ENCODE results near the gene TMEM192. TPM values are rescaled to one million over a fixed set of nuclear protein-coding genes. Genes with fewer than 3 reads are reported as not detected.

The TMEM192 gene
- polyA plus RNA-seq, 1 donor (not counting 4 experiments of a cell fraction or from before 2014, with no cell fraction given): 29.9 TPM

DNA sequence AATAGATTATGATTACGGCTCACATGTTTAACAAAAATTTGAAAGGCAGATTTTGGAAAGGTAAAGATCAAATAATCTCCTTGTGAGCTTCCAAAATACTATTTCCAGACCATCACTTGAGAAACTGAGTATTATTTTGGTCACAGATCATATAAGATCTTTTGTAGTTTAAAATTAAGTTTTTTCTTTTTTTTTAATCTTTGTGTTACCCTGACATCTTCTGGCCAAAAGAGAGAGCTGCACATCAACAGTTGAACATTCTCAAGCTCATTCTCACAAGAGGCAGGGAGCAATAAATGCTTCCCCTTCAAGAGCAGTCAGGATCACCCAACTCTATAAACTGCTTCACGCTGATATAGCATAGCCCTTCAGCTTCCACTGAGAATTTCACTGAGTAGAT is 15.9 kb downstream of the TMEM192 start:
- no peak for DNase-seq (ENCODE audit: low read depth, low spot score)
- FAIRE-seq: no peak

DNA sequence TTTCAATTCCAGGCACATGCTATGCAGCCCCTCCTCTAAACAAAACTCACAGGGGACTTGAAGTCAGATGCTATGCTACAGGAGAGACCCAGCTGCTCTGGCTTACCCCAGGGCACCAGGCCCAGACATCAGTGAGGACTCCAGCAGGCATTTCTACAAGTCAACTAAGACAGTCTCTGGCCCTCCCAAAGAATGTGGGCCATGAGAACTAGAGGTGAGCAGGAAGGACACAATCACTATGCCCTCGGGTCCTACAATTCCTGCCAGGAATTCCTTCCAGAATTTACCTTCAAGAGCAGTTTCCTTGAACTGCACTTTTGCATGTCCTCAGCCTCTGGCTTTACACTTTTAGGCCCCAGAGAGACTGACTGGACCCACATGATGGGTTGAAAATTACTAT is 17.4 kb downstream of the TMEM192 start:
- TF ChIP-seq EZH2 (IDR thresholded peaks at IDR 0.05; ENCODE audit: low read length): no peak
- TF ChIP-seq, protein P1, sequence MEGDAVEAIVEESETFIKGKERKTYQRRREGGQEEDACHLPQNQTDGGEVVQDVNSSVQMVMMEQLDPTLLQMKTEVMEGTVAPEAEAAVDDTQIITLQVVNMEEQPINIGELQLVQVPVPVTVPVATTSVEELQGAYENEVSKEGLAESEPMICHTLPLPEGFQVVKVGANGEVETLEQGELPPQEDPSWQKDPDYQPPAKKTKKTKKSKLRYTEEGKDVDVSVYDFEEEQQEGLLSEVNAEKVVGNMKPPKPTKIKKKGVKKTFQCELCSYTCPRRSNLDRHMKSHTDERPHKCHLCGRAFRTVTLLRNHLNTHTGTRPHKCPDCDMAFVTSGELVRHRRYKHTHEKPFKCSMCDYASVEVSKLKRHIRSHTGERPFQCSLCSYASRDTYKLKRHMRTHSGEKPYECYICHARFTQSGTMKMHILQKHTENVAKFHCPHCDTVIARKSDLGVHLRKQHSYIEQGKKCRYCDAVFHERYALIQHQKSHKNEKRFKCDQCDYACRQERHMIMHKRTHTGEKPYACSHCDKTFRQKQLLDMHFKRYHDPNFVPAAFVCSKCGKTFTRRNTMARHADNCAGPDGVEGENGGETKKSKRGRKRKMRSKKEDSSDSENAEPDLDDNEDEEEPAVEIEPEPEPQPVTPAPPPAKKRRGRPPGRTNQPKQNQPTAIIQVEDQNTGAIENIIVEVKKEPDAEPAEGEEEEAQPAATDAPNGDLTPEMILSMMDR (optimal IDR thresholded peaks at IDR 0.05 in 1 of 3, IDR thresholded peaks at IDR 0.05 in 1 of 3, conservative IDR thresholded peaks at IDR 0.05 in 1 of 3; ENCODE audit: extremely low read depth in 1 of 3, insufficient read depth in 2 of 3, low read length in 3 of 3): no peak
- dilution Hi-C loops (cut with MboI; ENCODE audit: extremely low pct_ligation_motif_present, low sequenced_read_pairs): no loop called here
- H3K79me2 ChIP-seq (ENCODE audit: control insufficient read depth, insufficient read depth, low read length): no peaks in the 10 kb centered on the region
- peaks cover 0 to 8% of the 10 kb centered on the region in 2 experiments for H3K36me3 ChIP-seq (ENCODE audit: control insufficient read depth in 2 of 2, extremely low read depth in 1 of 2, insufficient read depth in 2 of 2, low read length in 2 of 2)
- H4K20me1 ChIP-seq (ENCODE audit: control insufficient read depth, extremely low read depth, insufficient read depth, low read length): no peaks in the 10 kb centered on the region
- DNase-seq (ENCODE audit: low read depth, low spot score) (no peak), FAIRE-seq (no peak)
- H3K4me3 ChIP-seq (ENCODE audit: control insufficient read depth in 2 of 3, extremely low read depth in 1 of 3, insufficient read depth in 2 of 3, low read depth in 1 of 3, low read length in 3 of 3): no peak overlapping the region
- no peak overlapping the region for H3K27ac ChIP-seq (ENCODE audit: control insufficient read depth, insufficient read depth, low read length)
- H3K9ac ChIP-seq (ENCODE audit: control insufficient read depth, extremely low read depth, insufficient read depth, low read length): no peak overlapping the region
- H3K4me1 ChIP-seq (ENCODE audit: control insufficient read depth, extremely low read depth, insufficient read depth, low read length): no peaks in the 10 kb centered on the region
- H3K9me3 ChIP-seq (ENCODE audit: control insufficient read depth, low read depth, low read length): no peaks in the 10 kb centered on the region
- H2AFZ ChIP-seq (ENCODE audit: control insufficient read depth, low read length): no peak overlapping the region
- no peaks in the 10 kb centered on the region for H3K9me1 ChIP-seq (ENCODE audit: control insufficient read depth, extremely low read depth, insufficient read depth, low read length)
- H3K4me2 ChIP-seq (ENCODE audit: control insufficient read depth, extremely low read depth, insufficient read depth, low read depth, low read length): no peak overlapping the region
- no peaks in the 10 kb centered on the region for H3K27me3 ChIP-seq (ENCODE audit: control insufficient read depth, extremely low read depth, insufficient read depth, low read length)

More for the DNA sequence above, 15.9 kb downstream of the TMEM192 start:
- no peak for TF ChIP-seq EZH2 (IDR thresholded peaks at IDR 0.05; ENCODE audit: low read length)
- TF ChIP-seq, protein P1 (optimal IDR thresholded peaks at IDR 0.05 in 1 of 3, IDR thresholded peaks at IDR 0.05 in 1 of 3, conservative IDR thresholded peaks at IDR 0.05 in 1 of 3; ENCODE audit: extremely low read depth in 1 of 3, insufficient read depth in 2 of 3, low read length in 3 of 3): peak; percentile 3 to 29 (median 23)
- Histone ChIP-seq H3K36me3 (ENCODE audit: control insufficient read depth in 2 of 2, extremely low read depth in 1 of 2, insufficient read depth in 2 of 2, low read length in 2 of 2) (peaks cover 4 to 12% of the 10 kb centered on the region in 2 experiments), H3K9me1 (ENCODE audit: control insufficient read depth, extremely low read depth, insufficient read depth, low read length) (no peaks in the 10 kb centered on the region), H3K27ac (ENCODE audit: control insufficient read depth, insufficient read depth, low read length) (no peak overlapping the region), H3K4me2 (ENCODE audit: control insufficient read depth, extremely low read depth, insufficient read depth, low read depth, low read length) (no peak overlapping the region), H2AFZ (ENCODE audit: control insufficient read depth, low read length) (no peak overlapping the region), H3K9ac (ENCODE audit: control insufficient read depth, extremely low read depth, insufficient read depth, low read length) (no peak overlapping the region), H3K27me3 (ENCODE audit: control insufficient read depth, extremely low read depth, insufficient read depth, low read length) (no peaks in the 10 kb centered on the region), H3K4me3 (ENCODE audit: control insufficient read depth in 2 of 3, extremely low read depth in 1 of 3, insufficient read depth in 2 of 3, low read depth in 1 of 3, low read length in 3 of 3) (no peak overlapping the region), H3K9me3 (ENCODE audit: control insufficient read depth, low read depth, low read length) (no peaks in the 10 kb centered on the region), H3K79me2 (ENCODE audit: control insufficient read depth, insufficient read depth, low read length) (no peaks in the 10 kb centered on the region), H3K4me1 (ENCODE audit: control insufficient read depth, extremely low read depth, insufficient read depth, low read length) (no peaks in the 10 kb centered on the region), H4K20me1 (ENCODE audit: control insufficient read depth, extremely low read depth, insufficient read depth, low read length) (no peaks in the 10 kb centered on the region)
- dilution Hi-C loops (cut with MboI; ENCODE audit: extremely low pct_ligation_motif_present, low sequenced_read_pairs): no loop called here

Measured in keratinocyte (primary cell).